ENCODE measurements around the gene PLAC1. TPM values are rescaled to one million over a fixed set of nuclear protein-coding genes. Genes with fewer than 3 reads are reported as not detected.
A peak's percentile ranks its signal among the peaks of the same experiment; 100 is the strongest.

The PLAC1 gene
- total RNA-seq, 2 experiments from 2014 or later, result not detected

DNA sequence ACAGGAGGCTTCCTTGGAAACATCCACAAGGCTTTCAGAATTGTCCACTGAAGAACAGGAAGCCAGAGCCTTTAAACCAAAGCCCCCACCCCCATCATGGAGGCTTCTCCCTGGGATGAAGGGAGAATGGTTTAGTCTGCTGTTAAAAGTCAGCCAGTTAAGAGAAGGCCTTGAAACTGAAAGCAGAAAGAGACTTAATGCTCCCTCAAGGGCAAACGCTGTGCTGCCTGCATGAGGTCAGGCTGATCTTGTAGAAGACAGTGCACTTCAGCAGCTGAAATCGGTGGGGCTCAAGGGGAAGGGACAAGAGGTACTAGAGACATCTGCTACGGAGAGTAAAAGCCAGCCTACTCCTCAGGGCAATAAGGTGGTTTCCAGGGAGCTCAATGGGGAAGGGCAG, 129.3 kb downstream of the PLAC1 start:
- POLR2A ChIA-PET, result no interaction called here
- no peaks in the 10 kb centered on the region for H3K36me3 Mint-ChIP-seq (ENCODE audit: low read depth)
- no peak overlapping the region for H3K4me3 Mint-ChIP-seq
- no peak for DNase-seq
- no peak overlapping the region for H3K27ac Mint-ChIP-seq
- H3K27me3 Mint-ChIP-seq, result no peaks in the 10 kb centered on the region
- no peaks in the 10 kb centered on the region for H3K9me3 Mint-ChIP-seq
- CTCF ChIA-PET, result no interaction called here
- H3K4me1 Mint-ChIP-seq, result peaks cover 3% of the 10 kb centered on the region

DNA sequence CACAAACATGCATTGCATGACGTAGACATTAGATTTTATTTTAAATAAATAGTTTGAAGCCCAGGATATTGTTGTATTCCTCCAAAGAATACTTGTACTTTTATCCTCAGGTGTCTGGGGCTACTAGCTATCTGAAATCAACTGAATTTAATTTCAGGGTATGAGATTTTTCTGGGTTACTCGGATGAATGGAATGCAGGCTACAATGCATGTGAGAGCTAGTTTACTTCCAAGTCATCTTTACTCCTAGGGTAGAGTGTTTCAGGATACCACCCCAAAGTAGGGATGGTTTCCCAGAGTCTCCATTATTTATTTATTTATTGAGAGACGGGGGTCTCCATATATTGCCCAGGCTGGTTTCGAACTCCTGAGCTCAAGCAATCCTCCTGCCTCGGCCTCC, 131.9 kb downstream of the PLAC1 start:
- Mint-ChIP-seq H3K36me3 (ENCODE audit: low read depth) (no peaks in the 10 kb centered on the region), H3K27me3 (no peaks in the 10 kb centered on the region), H3K27ac (no peak overlapping the region), H3K4me1 (peaks cover 8% of the 10 kb centered on the region), H3K9me3 (no peaks in the 10 kb centered on the region), H3K4me3 (no peak overlapping the region)
- no peak for DNase-seq
- POLR2A ChIA-PET, result no interaction called here
- CTCF ChIA-PET, result no interaction called here

DNA sequence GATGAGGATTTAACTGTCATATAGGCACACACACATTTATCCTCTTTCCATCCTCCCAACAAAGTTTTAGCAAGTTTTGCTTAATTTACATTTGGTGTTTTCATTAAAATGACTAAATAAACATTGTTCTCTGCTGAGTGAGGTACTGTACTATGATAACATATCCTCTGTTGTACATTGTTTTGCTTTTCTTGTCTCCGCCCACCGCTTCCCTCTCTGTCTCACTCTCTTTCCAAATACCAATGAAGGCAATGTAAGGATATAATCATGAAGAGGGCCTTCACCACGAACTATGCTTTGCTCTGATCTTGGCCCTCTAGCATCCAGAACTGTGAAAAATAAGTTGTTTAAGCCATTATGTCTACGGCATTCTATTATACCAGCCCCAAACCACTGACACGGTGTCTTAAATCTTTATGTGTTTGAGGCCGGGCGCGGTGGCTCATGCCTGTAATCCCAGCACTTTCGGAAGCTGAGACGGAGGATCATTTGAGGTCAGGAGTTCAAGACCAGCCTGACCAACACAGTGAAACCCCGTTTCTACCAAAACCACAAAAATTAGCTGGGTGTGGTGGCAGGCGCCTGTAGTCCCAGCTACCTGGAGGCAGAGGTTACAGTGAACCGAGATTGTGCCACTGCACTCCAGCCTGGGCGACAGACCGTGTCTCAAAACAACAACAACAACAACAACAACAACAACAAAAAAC, 133.0 kb downstream of the PLAC1 start:
- peaks cover 8% of the 10 kb centered on the region for H3K4me1 Mint-ChIP-seq
- ChIA-PET POLR2A (no interaction called here), CTCF (no interaction called here)
- H3K36me3 Mint-ChIP-seq (ENCODE audit: low read depth), result no peaks in the 10 kb centered on the region
- H3K27ac Mint-ChIP-seq, result no peak overlapping the region
- DNase-seq, result no peak
- no peak overlapping the region for H3K4me3 Mint-ChIP-seq
- no peaks in the 10 kb centered on the region for H3K27me3 Mint-ChIP-seq
- H3K9me3 Mint-ChIP-seq, result no peaks in the 10 kb centered on the region

DNA sequence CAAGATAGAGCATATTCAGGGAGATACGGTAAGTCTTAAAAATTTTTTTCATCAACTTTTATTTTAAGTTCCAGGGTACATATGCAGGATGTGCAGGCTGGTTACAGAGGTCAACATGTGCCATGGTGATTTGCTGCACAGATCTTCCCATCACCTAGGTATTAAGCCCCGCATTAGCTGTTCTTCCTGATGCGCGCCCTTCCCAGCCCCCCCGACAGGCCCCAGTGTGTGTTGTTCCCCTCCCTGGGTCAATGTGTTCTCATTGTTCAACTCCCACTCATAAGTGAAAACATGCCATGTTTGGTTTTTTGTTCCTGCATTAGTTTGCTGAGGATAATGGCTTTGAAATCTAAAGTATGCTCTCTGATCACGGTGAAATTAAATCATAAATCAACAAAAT, 134.1 kb downstream of the PLAC1 start:
- no peak overlapping the region for H3K4me3 Mint-ChIP-seq
- no peak overlapping the region for H3K27ac Mint-ChIP-seq
- ChIA-PET POLR2A (no interaction called here), CTCF (no interaction called here)
- no peaks in the 10 kb centered on the region for H3K36me3 Mint-ChIP-seq (ENCODE audit: low read depth)
- H3K27me3 Mint-ChIP-seq, result no peaks in the 10 kb centered on the region
- peaks cover 8% of the 10 kb centered on the region for H3K4me1 Mint-ChIP-seq
- no peak for DNase-seq
- H3K9me3 Mint-ChIP-seq, result no peaks in the 10 kb centered on the region

DNA sequence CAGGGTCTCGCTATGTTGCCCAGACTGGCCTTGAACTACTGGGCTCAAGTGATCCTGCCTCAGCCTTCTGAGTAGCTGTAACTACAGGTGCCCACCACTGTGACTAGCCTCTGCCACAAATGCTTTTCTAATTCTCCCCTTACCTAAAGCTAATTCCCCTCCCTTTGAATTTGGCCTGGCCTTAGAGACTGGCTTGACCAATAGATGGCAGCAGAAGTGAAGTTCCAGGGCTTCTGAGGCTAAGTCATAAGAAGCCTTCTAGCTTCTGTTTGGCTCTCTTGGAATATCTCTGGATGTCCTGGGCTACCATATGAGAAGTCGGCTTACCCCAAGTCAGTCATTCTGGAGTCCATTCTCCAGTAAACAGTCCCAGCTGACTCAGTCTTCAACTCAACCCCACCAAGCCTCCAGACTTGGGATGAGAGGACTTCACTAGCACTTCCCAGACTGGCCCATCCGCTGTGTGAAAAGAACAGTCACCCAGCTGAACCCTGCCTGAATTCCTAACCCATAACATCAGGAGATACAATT, 137.3 kb downstream of the PLAC1 start:
- H3K36me3 Mint-ChIP-seq (ENCODE audit: low read depth), result no peaks in the 10 kb centered on the region
- peak; percentile 17 for DNase-seq

More for the DNA sequence above, 137.3 kb downstream of the PLAC1 start:
- Mint-ChIP-seq H3K4me3 (no peak overlapping the region), H3K4me1 (peaks cover 8% of the 10 kb centered on the region), H3K27ac (no peak overlapping the region), H3K9me3 (no peaks in the 10 kb centered on the region), H3K27me3 (no peaks in the 10 kb centered on the region)
- CTCF ChIA-PET, result interaction anchor here (1.1 to 2.2 kb wide), 5 partner anchors 18 to 260 kb away, joined by 3 to 7 read pairs (median 5); no protein-coding TSS in a partner anchor
- POLR2A ChIA-PET, result no interaction called here

Other genes with a start within 250 kb of the PLAC1 start
- gene HPRT1, start 198.3 kb downstream of the PLAC1 start, total RNA-seq, result 10 to 100 TPM; 78.8 to 83.8 TPM
- 10 to 100 TPM; 55.3 to 57.3 TPM for gene PABIR2, start 138.7 kb upstream of the PLAC1 start, total RNA-seq

Data from activated CD4-positive, alpha-beta memory T cell treated with anti-CD3 and anti-CD28 coated beads, Interleukin-2, amount 10 ng/mL, durations not matched to agents 7 days and 5 days (primary cell).